ENCODE data around the gene MTA2.

- TF ChIP-seq EZH2 (IDR thresholded peaks at IDR 0.05; ENCODE audit: borderline replicate concordance, low read length) = no peak
- TF ChIP-seq, protein P1, sequence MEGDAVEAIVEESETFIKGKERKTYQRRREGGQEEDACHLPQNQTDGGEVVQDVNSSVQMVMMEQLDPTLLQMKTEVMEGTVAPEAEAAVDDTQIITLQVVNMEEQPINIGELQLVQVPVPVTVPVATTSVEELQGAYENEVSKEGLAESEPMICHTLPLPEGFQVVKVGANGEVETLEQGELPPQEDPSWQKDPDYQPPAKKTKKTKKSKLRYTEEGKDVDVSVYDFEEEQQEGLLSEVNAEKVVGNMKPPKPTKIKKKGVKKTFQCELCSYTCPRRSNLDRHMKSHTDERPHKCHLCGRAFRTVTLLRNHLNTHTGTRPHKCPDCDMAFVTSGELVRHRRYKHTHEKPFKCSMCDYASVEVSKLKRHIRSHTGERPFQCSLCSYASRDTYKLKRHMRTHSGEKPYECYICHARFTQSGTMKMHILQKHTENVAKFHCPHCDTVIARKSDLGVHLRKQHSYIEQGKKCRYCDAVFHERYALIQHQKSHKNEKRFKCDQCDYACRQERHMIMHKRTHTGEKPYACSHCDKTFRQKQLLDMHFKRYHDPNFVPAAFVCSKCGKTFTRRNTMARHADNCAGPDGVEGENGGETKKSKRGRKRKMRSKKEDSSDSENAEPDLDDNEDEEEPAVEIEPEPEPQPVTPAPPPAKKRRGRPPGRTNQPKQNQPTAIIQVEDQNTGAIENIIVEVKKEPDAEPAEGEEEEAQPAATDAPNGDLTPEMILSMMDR (conservative IDR thresholded peaks at IDR 0.05 in 1 of 2, IDR thresholded peaks at IDR 0.05 in 1 of 2; ENCODE audit: extremely low read depth in 1 of 2, insufficient read depth in 1 of 2, low read depth in 1 of 2, low read length in 2 of 2) = no peak
These were observed 49.1 kb downstream of the MTA2 start for GRCh38 chr11:62552485-62553079.

Measured in mammary epithelial cell (primary cell).